ENCODE measurements around the gene ZC3HAV1L. TPM values are rescaled to one million over a fixed set of nuclear protein-coding genes. Genes with fewer than 3 reads are reported as not detected.
A peak's percentile ranks its signal among the peaks of the same experiment; 100 is the strongest.

Gene ZC3HAV1L
- total RNA-seq, 1 experiment from 2014 or later = 27.3 TPM

GRCh38 chr7:138982204-138982623 lies 53.6 kb downstream of the ZC3HAV1L start:
- Histone ChIP-seq H3K36me3 (ENCODE audit: control insufficient read depth, insufficient read depth, low read length) (no peaks in the 10 kb centered on the region), H3K4me3 (ENCODE audit: low read depth in 2 of 2, low read length in 2 of 2) (peak overlapping the region; percentile 75 to 78), H3K9me3 (ENCODE audit: control insufficient read depth, insufficient read depth, low read depth, low read length) (no peaks in the 10 kb centered on the region), H3K27me3 (ENCODE audit: control insufficient read depth, insufficient read depth, low read length) (no peaks in the 10 kb centered on the region), H3K4me1 (ENCODE audit: control insufficient read depth, insufficient read depth, low read length) (peaks cover 22% of the 10 kb centered on the region), H3K27ac (ENCODE audit: low read length) (peak overlapping the region; percentile 71)
- ChIA-PET POLR2A (interaction anchor here (0.5 kb wide), 1 partner anchor 118 kb away, joined by 4 read pairs; no protein-coding TSS in a partner anchor), CTCF (interaction anchor here (0.7 kb wide), 1 partner anchor 96 kb away, joined by 3 read pairs; no protein-coding TSS in a partner anchor)
- ATAC-seq (no peak), DNase-seq (ENCODE audit: low read depth, low spot score) (no peak)
- in situ Hi-C loops (cut with HindIII; ENCODE audit: low pct_unique_long_range_greater_than_20kb, low sequenced_read_pairs) = no loop called here
- TF ChIP-seq REST (IDR thresholded peaks at IDR 0.05; ENCODE audit: insufficient read depth in 1 of 2, low read depth in 2 of 2, low read length in 1 of 2) (no peak), CTCF (IDR thresholded peaks at IDR 0.05) (no peak), POLR2AphosphoS5 (IDR thresholded peaks at IDR 0.05; ENCODE audit: low read depth, low read length) (no peak)
- intact Hi-C loops (cut with micrococcal nuclease; ENCODE audit: unreplicated experiment) = loop anchor here (10.0 kb wide), 1 partner anchor 97 kb away; no protein-coding TSS in a partner anchor
- no TSS peak for BruUV-seq (replicated peaks)

GRCh38 chr7:138981332-138982203 lies 54.3 kb downstream of the ZC3HAV1L start, which contains the start of gene KIAA1549:
Gene KIAA1549 (minus strand): TSS chr7:138981389. CDS start chr7:138981269, 120 bp downstream.
- DNase-seq (ENCODE audit: low read depth, low spot score) (no peak), ATAC-seq (peak; percentile 95)
- Histone ChIP-seq H3K4me3 (ENCODE audit: low read depth in 2 of 2, low read length in 2 of 2) (peak within 1 kb of the TSS; percentile 78 to 90), H3K27ac (ENCODE audit: low read length) (peak within 1 kb of the TSS; percentile 81), H3K9me3 (ENCODE audit: control insufficient read depth, insufficient read depth, low read depth, low read length) (no peaks in the 10 kb centered on the region), H3K4me1 (ENCODE audit: control insufficient read depth, insufficient read depth, low read length) (peaks cover 22% of the 10 kb centered on the region), H3K36me3 (ENCODE audit: control insufficient read depth, insufficient read depth, low read length) (no peaks in the 10 kb centered on the region), H3K27me3 (ENCODE audit: control insufficient read depth, insufficient read depth, low read length) (no peaks in the 10 kb centered on the region)
- POLR2A ChIA-PET = interaction anchor here (0.5 kb wide), 1 partner anchor 119 kb away, joined by 4 read pairs; no protein-coding TSS in a partner anchor
- in situ Hi-C loops (cut with HindIII; ENCODE audit: low pct_unique_long_range_greater_than_20kb, low sequenced_read_pairs) (no loop called here), intact Hi-C loops (cut with micrococcal nuclease; ENCODE audit: unreplicated experiment) (loop anchor here (10.0 kb wide), 1 partner anchor 97 kb away; no protein-coding TSS in a partner anchor)
- CTCF ChIA-PET = interaction anchor here (0.7 kb wide), 1 partner anchor 95 kb away, joined by 3 read pairs; no protein-coding TSS in a partner anchor
- no TSS peak for BruUV-seq (replicated peaks)
- TF ChIP-seq SIN3A (IDR thresholded peaks at IDR 0.05; ENCODE audit: borderline replicate concordance, insufficient read depth, low read depth, low read length) (no peak; the same call in 1 of the 2 replicates), TCF7L2 (IDR thresholded peaks at IDR 0.05; ENCODE audit: low read depth, low read length) (no peak), CTCF (IDR thresholded peaks at IDR 0.05) (peak; percentile 82)
